Fibroblast of villous mesenchyme (primary cell): Measurements from ENCODE around the gene C22orf42. TPM values are rescaled to one million over a fixed set of nuclear protein-coding genes. Genes with fewer than 3 reads are reported as not detected.
"Not testable (repeated sequence)": the region's sequence is repeated elsewhere in the genome, so short reads cannot be mapped to it uniquely, and the experiment has no call there.

Experiments used
- DNase-seq: peaks from one replicate; pipeline ENCODE4 v3.0.0-alpha.2; 2010; ENCODE audit warnings: low read depth
- H3K4me3 ChIP-seq: 2 replicates; pipeline ENCODE4 v1.5.1; 2011; ENCODE audit warnings: low read depth, mild to moderate bottlenecking, low read length
- CTCF ChIP-seq: IDR thresholded peaks from 2 replicates; pipeline ENCODE4 v1.5.1; 2012; ENCODE audit warnings: low read depth, mild to moderate bottlenecking, low read length; ENCODE audit not compliant: insufficient read depth
- total RNA-seq: library from RNA; depleted of rRNA; stranded (reverse); fragments of >200 nt; gene quantifications from 2 replicates; pipeline ENCODE4 v1.2.3, GENCODE V29; 2012

The C22orf42 gene
- total RNA-seq, 1 donor = not detected

- TF ChIP-seq CTCF = no peak
- H3K4me3 ChIP-seq = no peak overlapping the region
- no peak for DNase-seq
Measured at GRCh38 chr22:32144496-32145274, 14.4 kb downstream of the C22orf42 start.

- DNase-seq = no peak
- no peak overlapping the region for H3K4me3 ChIP-seq
- TF ChIP-seq CTCF = no peak
Measured at GRCh38 chr22:32142600-32142999, 16.5 kb downstream of the C22orf42 start.

GRCh38 chr22:32140688-32141087 lies 18.4 kb downstream of the C22orf42 start:
- DNase-seq, H3K4me3 ChIP-seq: not testable (repeated sequence)
- peak; percentile 38 for TF ChIP-seq CTCF

GRCh38 chr22:32138576-32138975 lies 20.5 kb downstream of the C22orf42 start:
- DNase-seq = not testable (repeated sequence)

GRCh38 chr22:32137731-32138324 lies 21.3 kb downstream of the C22orf42 start:
- peak; percentile 34 for DNase-seq
- peak overlapping the region; percentile 40 for H3K4me3 ChIP-seq

More at GRCh38 chr22:32138576-32138975, 20.5 kb downstream of the C22orf42 start:
- not testable (repeated sequence) for H3K4me3 ChIP-seq

- not testable (repeated sequence) for H3K4me3 ChIP-seq, DNase-seq
Measured at GRCh38 chr22:32136881-32137280, 22.2 kb downstream of the C22orf42 start.

GRCh38 chr22:32135958-32136357 lies 23.1 kb downstream of the C22orf42 start:
- peak; percentile 14 for DNase-seq
- not testable (repeated sequence) for H3K4me3 ChIP-seq

GRCh38 chr22:32134796-32135195 lies 24.3 kb downstream of the C22orf42 start:
- not testable (repeated sequence) for H3K4me3 ChIP-seq, DNase-seq

- H3K4me3 ChIP-seq = no peak overlapping the region
- DNase-seq = no peak
- no peak for TF ChIP-seq CTCF
Measured at GRCh38 chr22:32132783-32133182, 26.3 kb downstream of the C22orf42 start.
